Pons (tissue), 1 donor: Measurements from ENCODE around the gene PCGF3.
A peak's percentile ranks its signal among the peaks of the same experiment; 100 is the strongest.
"Not testable (repeated sequence)": the region's sequence is repeated elsewhere in the genome, so short reads cannot be mapped to it uniquely, and the experiment has no call there.

Experiments
- DNase-seq: peaks from one replicate; pipeline ENCODE4 v3.0.0-alpha.2; 2016; ENCODE audit warnings: low spot score

Gene PCGF3

DNA sequence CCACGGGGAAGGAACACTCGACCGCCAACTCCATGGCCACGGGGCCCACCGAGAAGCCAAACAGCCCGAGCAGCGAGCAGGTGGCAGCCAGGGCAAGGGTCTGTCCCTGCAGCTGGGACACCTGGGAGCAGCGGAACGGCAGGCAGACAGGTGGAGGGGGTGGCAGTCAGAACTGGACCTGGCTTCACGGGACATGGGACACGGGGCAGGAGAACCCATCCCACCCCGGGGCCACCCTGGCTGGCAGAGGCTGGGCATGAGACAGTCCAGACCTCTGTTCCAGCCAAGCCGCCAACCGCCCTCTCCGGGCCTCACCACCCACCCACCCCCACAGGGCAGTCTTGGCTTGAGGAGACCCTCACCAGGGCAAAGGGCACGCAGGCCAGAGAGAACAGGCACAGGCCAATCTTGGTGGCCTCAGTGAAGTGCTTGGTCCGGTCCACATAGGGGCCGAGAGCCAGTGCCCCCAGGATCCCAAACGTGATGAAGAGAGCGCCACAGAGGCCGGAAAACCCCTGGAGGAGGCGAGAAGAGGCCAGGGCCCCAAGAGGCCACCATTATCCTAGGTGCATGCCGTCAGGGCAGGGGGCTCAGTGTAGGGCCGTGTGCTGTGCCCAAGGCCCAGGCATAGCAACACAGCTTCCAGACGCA, 22.3 kb upstream of the PCGF3 start:
- DNase-seq, result no peak

- DNase-seq, result peak; percentile 67
Observed at GRCh38 chr4:683982-684622, 21.5 kb upstream of the PCGF3 start.

- no peak for DNase-seq
Observed at GRCh38 chr4:684623-685327, 20.9 kb upstream of the PCGF3 start.

GRCh38 chr4:685679-686412, 19.8 kb upstream of the PCGF3 start:
- DNase-seq, result no peak

- no peak for DNase-seq
Observed at GRCh38 chr4:686413-687040, 19.1 kb upstream of the PCGF3 start.

- DNase-seq, result no peak
Observed at GRCh38 chr4:687048-687970, 18.3 kb upstream of the PCGF3 start.

- no peak for DNase-seq
Observed at GRCh38 chr4:687971-688853, 17.4 kb upstream of the PCGF3 start.

- DNase-seq, result no peak
Observed at GRCh38 chr4:688854-689681, 16.6 kb upstream of the PCGF3 start, which contains the start of gene SLC49A3. Gene SLC49A3 (minus strand): TSS chr4:689151. CDS start chr4:689127, 24 bp downstream.

DNA sequence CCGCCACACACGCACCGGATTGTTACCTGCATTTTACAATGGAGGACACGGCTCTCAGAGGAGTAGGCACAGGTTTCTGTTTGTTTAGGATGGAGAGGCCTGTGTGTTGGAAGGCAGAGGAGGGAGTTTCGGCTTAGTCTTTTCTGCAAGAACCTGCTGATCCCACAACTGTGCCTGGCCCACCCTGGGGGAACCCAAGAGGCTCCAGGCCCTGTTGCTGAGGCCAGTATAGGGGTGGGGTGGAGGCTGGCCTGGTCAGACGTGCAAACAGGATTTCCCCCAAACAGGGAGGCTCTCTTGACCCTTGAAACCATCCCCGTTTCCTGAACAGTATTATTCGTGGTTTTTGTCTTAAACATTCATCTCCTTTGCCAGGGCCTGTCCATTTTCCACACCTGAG, 15.9 kb upstream of the PCGF3 start:
- no peak for DNase-seq

DNA sequence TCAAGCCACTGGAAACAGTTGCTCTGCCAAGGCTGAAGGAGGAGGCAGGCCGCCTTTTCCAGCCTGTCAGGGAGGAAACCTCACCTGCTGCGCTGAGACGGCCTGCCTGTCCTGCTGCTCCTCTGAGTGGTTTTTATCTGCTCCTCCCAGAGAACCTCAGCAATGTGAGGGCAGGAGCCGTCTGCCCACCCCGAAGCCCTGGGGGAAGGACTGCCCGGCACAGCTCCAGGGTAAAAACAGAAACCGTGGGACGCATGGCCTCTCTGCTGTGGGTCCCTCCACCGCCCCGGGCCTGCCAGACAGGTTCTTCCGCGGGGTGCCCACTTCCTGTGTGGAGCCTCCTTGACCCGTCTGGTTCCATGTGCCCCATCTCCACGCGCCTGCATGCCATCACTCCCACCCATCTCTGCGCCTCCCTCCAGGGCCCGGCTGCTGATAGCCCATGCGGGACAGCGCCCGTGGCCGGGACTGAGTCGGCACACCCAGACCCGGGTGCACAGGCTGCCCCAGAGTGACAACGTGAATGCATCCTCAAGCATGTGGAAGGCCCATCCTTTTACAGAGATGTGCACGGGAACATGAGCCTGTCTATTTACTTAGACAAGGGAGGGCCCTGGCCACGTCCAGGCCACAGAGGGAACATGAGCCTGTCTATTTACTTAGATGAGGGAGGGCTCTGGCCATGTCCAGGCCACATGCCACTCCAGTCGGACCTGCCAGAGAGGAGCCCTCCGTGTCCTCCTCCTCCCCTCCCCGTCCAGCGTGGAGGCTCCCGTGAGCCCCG, 12.7 kb upstream of the PCGF3 start:
- no peak for DNase-seq

- not testable (repeated sequence) for DNase-seq
Observed at GRCh38 chr4:694341-694940, 11.2 kb upstream of the PCGF3 start.

GRCh38 chr4:699816-700580, 5.6 kb upstream of the PCGF3 start:
- no peak for DNase-seq

- DNase-seq, result no peak
Observed at GRCh38 chr4:700587-701264, 4.9 kb upstream of the PCGF3 start.

GRCh38 chr4:702618-703048, 3.0 kb upstream of the PCGF3 start:
- DNase-seq, result no peak

DNA sequence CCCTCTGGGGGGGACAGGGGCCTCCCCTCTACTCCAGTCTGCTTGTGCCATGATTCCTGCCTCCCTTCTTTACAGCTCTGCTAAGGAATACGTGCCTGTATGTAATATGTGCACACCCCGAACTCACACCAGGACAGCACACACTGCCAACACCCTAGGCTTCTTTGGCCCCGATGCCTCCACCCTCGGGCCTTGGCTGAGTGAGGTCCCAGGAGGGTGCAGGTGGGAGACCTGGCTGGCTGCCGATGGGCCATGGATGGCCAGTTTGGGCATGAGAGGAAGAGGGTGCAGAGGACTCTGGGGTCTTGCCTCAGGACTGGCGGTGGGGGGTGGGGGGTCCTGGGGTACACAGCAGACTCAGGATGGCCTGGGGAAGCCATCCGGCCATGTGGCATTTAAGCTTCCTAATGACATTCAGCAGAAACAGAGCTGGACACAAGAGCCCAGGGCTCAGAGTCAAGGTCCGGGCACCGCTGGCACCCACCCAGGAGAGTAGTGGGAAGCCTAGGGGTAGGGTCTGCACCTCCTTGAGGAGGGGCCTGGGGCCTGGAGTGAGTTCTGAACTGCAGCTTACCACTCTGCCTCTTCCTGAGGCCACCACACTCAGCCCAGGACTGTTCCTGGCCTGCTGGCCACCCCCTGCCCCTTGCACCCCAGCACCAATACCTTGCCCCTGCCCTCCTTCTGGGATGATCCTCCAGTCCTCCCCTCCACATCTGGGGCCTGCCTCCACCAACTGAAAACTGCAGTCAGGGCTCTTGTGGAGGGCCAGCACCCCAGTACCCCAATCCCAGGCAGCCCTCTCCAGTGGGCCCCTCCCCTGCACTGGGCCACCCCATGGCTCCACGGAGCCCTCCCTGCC, 2.1 kb upstream of the PCGF3 start:
- no peak for DNase-seq
